Measurements from ENCODE around the gene SPATA31A3.
"Not testable (repeated sequence)": the region's sequence is repeated elsewhere in the genome, so short reads cannot be mapped to it uniquely, and the experiment has no call there.

SPATA31A3 gene

DNA sequence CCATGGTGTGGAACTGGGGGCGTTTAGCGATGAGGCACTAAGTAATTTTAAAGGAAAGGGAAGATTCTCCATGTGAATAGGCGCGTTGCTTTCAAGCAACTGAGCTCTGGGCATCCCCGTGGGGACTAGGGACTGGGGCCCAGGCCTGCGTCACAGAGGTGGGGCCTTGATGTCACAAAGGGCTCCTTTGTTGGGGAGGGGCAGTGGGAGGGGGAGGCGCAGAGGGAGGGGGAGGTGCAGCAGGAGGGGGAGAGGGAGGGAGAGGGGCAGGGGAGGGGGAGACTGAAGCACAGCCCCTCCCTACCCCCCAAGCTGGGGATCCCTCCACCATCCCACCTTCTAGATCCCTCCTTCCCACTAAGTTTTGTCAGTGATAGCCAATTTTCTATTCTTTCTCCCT lies at the start of gene SPATA31A3:
Gene SPATA31A3, minus strand, starts transcription at position 101 of the 400 bp plus-strand sequence. Its CDS starts 29 bp downstream, at position 72.
- H3K4me1 ChIP-seq (ENCODE audit: control insufficient read depth, insufficient read depth, low read length); H3K4me3 ChIP-seq (ENCODE audit: low read depth, low read length); H3K36me3 ChIP-seq (ENCODE audit: control insufficient read depth in 2 of 2, insufficient read depth in 1 of 2, low read length in 2 of 2); POLR2A ChIA-PET; CTCF ChIA-PET; H3K9me3 ChIP-seq (ENCODE audit: control insufficient read depth, insufficient read depth, low read depth, low read length); H3K27ac ChIP-seq (ENCODE audit: extremely low read depth, low read depth, low read length): not testable (repeated sequence)

DNA sequence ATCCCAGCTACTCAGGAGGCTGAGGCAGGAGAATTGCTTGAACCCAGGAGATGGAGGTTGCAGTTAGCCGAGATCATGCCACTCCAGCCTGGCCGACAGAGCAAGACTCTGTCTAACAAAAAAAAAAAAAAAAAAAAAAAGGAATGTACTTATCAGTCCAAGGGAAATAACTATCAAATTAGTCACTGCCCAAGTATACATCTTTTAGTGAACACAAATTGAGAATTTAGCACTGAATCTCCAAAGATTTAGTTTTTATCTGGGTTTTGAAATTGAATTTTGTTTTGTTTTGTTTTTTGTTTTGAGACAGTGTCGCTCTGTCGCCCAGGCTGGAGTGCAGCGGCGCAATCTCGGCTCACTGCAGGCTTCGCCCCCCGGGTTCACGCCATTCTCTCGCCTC lies 39.8 kb downstream of the SPATA31A3 start:
- H3K27ac ChIP-seq (ENCODE audit: extremely low read depth, low read depth, low read length); H3K9me3 ChIP-seq (ENCODE audit: control insufficient read depth, insufficient read depth, low read depth, low read length); CTCF ChIA-PET; H3K4me1 ChIP-seq (ENCODE audit: control insufficient read depth, insufficient read depth, low read length); POLR2A ChIA-PET; H3K4me3 ChIP-seq (ENCODE audit: low read depth, low read length); H3K36me3 ChIP-seq (ENCODE audit: control insufficient read depth in 2 of 2, insufficient read depth in 1 of 2, low read length in 2 of 2): not testable (repeated sequence)

DNA sequence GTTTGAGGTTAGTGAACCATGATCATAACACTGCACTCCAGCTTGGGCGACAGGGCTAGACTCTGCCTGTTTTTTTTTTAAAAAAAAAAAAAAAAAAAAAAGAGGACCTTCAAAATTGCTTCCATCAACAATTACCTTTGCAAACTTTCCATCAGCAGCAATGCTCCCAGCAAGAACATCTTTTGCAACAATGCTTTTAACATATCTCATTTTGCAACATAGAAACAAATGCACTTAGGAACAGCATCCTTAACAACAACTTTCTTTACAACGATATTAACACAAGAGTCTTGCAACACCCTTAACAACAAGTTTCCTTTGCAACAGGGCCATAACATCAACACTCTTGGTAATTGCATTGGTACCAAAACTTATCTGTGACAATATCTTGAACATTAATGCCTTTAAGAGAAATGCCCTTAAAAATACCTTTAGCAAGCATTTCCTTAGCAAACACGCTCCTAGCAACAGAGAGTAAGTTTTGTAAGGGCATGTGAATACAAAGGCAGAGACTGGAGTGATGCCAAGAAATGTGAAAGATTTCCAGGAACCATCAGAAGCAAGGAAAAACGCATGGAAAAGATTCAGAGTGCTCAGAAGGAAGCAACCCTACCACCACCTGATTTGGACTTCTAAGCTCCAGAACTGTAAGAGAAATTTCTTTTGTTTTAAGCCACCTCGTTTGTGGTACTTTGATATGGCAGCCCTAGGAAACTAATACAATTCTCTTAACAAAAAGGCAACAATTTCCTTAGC lies 49.8 kb downstream of the SPATA31A3 start:
- H3K27ac ChIP-seq (ENCODE audit: extremely low read depth, low read depth, low read length); H3K36me3 ChIP-seq (ENCODE audit: control insufficient read depth in 2 of 2, insufficient read depth in 1 of 2, low read length in 2 of 2); CTCF ChIA-PET; H3K4me3 ChIP-seq (ENCODE audit: low read depth, low read length); POLR2A ChIA-PET; H3K9me3 ChIP-seq (ENCODE audit: control insufficient read depth, insufficient read depth, low read depth, low read length); H3K4me1 ChIP-seq (ENCODE audit: control insufficient read depth, insufficient read depth, low read length): not testable (repeated sequence)

DNA sequence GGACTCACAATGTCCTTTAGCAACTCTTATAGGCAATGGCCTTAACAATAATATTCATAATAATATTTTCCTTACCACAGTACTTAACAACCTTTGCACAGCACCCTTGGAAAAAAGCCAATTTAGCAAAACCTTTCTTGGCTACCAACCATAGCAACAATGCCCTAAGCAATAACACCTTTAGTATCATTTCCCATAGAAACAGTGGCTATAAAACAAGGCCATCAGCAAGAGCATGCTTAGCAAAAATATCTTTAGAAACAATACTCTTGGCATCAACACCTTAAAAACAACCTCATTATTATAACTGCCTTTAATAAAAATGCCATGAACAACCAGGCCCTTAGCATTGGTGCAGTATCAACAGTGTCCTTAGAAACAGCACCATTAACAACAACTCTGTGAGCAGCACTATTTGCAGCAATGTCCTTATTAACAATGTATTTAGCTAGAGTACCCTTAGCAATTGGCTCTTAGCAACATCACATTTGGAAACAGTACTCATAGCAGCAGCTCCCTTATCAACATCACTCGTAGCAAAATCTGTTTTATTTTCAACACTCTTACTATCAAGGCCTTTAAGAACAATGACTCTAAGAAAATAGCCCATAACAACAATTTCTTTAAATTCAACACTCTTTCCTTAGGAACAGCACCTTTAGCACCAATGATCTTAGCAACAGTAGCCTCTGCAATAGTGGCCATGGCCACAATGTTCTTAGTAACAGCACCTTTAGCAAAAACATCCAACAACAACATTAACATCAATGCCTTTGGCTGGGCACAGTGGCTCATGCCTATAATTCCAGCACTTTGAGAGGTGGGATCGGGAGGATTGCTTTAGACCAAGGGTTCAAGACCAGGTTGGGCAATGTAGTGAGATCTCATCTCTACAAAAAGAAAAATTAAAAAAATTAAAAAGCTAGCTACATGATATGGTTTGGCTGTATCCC lies 52.2 kb downstream of the SPATA31A3 start:
- H3K36me3 ChIP-seq (ENCODE audit: control insufficient read depth in 2 of 2, insufficient read depth in 1 of 2, low read length in 2 of 2); H3K4me3 ChIP-seq (ENCODE audit: low read depth, low read length); H3K9me3 ChIP-seq (ENCODE audit: control insufficient read depth, insufficient read depth, low read depth, low read length); CTCF ChIA-PET; H3K4me1 ChIP-seq (ENCODE audit: control insufficient read depth, insufficient read depth, low read length); H3K27ac ChIP-seq (ENCODE audit: extremely low read depth, low read depth, low read length); POLR2A ChIA-PET: not testable (repeated sequence)

DNA sequence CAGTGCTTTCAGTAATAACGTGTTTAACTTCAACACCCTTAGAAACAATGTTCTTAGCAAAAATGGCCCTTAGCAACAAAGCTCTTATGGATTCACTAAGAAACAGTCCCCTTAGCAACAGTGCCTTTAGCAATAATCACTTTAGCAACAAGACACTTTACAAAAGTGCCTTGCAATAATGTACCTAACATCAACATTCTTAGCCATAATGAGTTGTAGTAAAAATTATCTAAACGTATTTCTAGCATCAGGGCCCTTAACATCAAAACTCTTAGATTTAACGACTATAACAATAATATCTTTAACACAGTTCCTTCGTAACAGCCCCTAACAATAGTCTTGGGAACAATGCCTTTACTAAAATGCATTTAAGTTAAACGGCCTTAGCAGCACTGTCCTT lies 54.0 kb downstream of the SPATA31A3 start:
- H3K36me3 ChIP-seq (ENCODE audit: control insufficient read depth in 2 of 2, insufficient read depth in 1 of 2, low read length in 2 of 2); H3K27ac ChIP-seq (ENCODE audit: extremely low read depth, low read depth, low read length); H3K4me3 ChIP-seq (ENCODE audit: low read depth, low read length); POLR2A ChIA-PET; CTCF ChIA-PET; H3K9me3 ChIP-seq (ENCODE audit: control insufficient read depth, insufficient read depth, low read depth, low read length); H3K4me1 ChIP-seq (ENCODE audit: control insufficient read depth, insufficient read depth, low read length): not testable (repeated sequence)

DNA sequence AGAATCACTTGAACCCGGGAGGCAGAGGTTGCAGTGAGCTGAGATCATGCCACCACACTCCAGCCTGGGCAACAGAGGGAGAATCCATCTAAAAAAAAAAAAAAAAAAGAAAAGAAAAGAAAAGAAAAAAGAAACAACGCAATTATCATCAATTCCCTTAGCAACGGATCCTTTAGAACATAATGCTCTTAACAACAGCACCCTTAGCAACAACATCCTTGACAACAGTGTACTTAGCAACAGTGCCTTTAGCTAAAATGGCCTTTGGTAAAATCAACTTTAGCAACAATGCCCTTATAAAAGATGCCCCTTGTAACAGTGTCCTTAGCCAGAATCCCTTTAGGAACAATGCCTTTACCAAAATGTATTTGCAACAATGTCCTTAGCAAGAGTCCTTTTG lies 54.7 kb downstream of the SPATA31A3 start:
- H3K4me1 ChIP-seq (ENCODE audit: control insufficient read depth, insufficient read depth, low read length); CTCF ChIA-PET; H3K4me3 ChIP-seq (ENCODE audit: low read depth, low read length); H3K36me3 ChIP-seq (ENCODE audit: control insufficient read depth in 2 of 2, insufficient read depth in 1 of 2, low read length in 2 of 2); POLR2A ChIA-PET; H3K9me3 ChIP-seq (ENCODE audit: control insufficient read depth, insufficient read depth, low read depth, low read length); H3K27ac ChIP-seq (ENCODE audit: extremely low read depth, low read depth, low read length): not testable (repeated sequence)

Measured in HEK293 (cell line).